RPMI8226 (cell line): Measurements from ENCODE around the gene SRPRB.

Experiments
- DNase-seq: peaks from one replicate; pipeline ENCODE4 v3.0.0-alpha.2; 2015

The SRPRB gene, protein sequence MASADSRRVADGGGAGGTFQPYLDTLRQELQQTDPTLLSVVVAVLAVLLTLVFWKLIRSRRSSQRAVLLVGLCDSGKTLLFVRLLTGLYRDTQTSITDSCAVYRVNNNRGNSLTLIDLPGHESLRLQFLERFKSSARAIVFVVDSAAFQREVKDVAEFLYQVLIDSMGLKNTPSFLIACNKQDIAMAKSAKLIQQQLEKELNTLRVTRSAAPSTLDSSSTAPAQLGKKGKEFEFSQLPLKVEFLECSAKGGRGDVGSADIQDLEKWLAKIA

GRCh38 chr3:133805702-133806475, at the start of gene SRPRB:
TSS of gene SRPRB (plus strand) at chr3:133805815. CDS start at chr3:133805849, 34 bp downstream.
- DNase-seq, result peak; percentile 97

- DNase-seq, result no peak
Measured at GRCh38 chr3:133756716-133757694, 48.6 kb upstream of the SRPRB start.

GRCh38 chr3:133757701-133758567, 47.7 kb upstream of the SRPRB start:
- DNase-seq, result no peak

DNA sequence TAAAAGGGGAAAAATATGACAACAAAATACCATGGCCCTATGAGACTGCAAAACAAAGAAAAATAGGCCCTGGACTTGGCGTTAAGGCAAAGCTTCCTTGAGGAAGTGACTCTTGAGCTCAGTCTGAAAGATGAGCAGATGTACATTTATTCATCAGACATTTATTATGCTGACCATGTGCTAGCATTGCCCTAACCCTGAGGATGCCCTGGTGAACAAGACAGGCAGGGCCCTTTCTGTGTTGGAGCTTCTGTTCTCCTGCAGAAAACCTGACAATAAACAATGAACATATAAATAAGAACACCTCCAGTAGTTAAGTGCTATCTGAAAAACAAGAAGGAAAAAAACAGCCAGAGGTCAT, 47.1 kb upstream of the SRPRB start:
- no peak for DNase-seq

DNA sequence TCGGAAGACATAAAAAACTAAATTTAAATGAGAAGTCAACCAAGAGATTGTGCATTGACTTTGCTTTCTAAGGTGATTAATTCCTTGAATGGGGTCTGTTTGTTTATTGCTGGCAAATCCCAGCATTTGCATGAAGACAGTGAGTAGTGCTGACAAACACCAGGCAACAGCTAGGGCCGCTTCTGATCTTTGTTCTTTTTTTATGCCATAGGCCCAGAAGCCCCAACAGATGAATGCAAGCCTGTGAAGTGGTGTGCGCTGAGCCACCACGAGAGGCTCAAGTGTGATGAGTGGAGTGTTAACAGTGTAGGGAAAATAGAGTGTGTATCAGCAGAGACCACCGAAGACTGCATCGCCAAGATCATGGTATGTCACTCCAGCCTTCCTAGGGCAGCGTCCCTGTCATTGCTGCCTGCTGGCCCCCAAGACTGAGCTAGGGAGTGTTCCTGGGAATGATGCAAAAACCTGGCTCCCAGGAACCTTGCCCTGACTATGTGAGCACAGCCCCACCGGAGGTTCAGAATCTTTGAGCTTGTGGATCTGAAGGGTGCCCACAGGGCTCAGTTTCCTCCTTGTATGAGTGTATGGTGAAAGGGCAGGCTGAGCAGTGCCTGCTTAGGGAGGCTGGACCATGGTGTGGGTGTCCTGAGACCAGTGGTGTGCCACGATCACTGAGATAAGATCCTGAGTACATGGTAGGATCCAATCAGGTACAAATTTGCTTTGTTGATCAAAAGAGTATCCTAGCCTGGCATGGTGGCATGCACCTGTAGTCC, 46.5 kb upstream of the SRPRB start:
- no peak for DNase-seq

GRCh38 chr3:133759740-133760305, 45.8 kb upstream of the SRPRB start:
- no peak for DNase-seq

DNA sequence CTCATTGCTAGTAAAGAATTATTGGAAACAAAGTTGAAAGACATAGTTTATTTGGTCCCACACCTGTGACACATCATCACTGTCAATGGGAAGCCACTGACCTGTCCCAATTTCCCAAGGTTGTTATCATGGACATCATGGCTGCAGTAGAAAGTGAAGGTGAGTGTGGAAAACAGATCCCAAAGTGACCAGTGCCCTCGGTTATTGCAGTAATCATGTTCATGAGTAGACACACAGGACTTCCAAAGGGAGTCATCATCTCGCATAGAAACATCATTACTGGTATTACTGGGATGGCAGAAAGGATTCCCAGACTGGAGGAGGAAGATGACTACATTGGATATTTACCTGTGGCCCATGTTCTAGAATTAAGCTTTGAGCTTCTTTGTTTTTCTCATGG, 44.7 kb upstream of the SRPRB start:
- DNase-seq, result no peak

DNA sequence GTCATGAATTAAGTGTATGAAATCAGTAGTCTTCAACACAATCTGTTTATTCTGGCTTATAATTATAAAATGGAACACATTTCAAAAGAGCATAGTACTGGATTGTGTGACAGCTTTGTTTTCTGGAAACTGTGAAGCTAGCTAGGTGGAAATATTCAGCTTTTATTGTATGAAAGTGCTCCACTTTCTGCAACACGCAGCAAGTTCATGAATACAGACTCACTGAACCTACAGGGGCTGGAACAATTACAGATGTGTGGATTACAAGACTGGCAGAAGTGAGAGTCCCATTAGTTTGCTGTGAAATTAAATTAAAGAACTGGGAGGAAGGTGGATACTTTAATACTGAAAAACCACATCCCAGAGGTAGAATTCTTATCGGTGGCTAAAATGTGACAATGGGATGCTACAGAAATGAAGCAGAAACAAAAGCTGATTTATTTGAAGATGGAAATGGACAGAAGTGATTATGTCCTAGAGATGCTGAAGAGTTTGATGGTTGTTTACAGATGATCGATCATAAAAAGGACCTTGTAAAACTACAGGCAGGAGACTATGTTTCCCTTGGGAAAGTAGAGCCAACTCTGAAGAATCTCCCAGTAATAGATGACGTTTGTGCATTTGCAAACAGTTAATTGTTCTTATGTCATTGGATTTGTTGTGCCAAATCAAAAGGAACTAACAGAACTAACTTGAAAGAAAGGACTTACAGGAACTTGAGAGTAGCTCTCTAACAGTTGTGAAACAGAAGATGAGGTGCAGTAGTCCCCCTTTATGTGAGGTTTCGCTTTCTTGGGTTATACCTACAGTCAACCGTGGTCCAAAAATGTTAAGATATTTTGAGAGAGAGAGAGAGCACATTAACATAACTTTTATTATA, 43.8 kb upstream of the SRPRB start:
- no peak for DNase-seq

DNA sequence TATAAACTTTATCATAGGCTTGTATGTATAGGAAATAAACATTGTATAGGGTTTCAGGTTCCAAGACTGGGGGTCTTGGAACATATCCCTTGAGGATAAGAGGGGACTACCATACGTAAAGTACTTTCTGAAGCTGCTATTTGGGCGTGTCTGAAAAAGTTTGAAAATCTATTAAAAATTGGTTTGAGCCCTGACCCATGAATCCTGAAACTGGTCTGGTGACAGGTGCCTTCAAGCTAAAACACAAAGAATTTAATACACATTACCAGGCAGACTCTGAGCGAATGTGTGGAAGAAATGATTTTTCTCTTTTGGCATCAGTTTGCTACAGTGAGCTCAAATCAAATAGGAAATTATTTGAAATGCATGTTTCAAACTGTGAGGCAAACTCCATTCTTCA, 43.1 kb upstream of the SRPRB start:
- no peak for DNase-seq

GRCh38 chr3:133763797-133764683, 41.6 kb upstream of the SRPRB start:
- no peak for DNase-seq

DNA sequence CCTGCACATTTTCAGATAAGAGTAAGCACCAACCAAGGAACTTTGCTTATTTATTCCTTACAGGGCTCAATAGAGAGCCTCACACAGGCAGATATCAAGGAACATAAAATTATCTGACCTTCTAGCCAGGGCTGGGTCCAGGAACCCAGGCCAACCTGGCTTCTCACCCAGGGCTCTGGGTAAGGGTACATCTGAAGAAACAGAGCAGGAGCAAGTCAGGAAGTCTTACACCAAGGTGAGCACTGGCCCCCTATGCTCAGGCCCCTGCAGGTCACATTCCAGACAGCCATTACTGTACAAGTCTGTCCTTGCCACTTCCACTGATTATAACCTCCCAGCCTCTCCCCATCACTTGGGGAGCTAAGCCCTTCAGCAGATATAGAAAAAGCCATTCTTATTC, 40.4 kb upstream of the SRPRB start:
- DNase-seq, result no peak

- DNase-seq, result no peak
Measured at GRCh38 chr3:133767607-133768006, 38.0 kb upstream of the SRPRB start.

DNA sequence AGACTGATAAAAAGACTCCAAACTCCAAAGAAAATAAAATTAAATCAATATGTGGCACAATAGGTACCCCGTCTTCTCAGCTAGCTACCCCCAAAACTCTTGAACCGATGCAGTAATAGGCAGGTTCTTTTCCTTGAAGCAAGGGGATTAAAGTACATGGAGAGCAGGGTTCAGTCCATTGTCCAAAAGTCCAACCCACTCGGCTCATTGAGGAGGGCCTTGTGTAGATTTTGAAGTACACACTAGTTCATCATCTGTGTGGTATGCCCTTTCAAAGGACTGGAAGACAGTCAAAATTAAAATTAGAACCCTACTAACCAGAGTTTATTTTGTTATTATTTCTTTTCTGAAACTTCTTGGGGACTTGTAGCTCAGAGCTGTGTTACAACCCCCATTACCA, 36.1 kb upstream of the SRPRB start:
- no peak for DNase-seq

DNA sequence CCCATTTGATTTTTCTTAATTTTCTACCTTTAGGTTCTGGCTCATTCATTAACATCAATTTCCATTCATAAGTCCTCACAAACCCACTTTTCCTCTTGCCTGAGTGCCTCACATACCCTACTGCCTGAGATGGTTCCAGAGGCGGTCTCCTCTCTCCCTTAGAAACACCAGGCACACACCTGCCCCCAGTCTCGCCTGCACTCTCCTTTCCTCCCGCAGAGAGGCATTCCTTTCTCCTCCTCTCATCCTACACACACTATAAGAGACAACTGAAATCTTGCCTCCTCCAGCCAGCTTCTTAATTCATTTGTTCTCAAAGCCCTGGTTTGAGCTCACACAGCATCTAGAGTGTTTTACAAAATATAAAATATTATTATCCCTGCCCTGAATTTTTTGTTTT, 31.9 kb upstream of the SRPRB start:
- DNase-seq, result no peak

- DNase-seq, result no peak
Measured at GRCh38 chr3:133775309-133775708, 30.3 kb upstream of the SRPRB start.

- DNase-seq, result no peak
Measured at GRCh38 chr3:133775835-133776234, 29.8 kb upstream of the SRPRB start.

- no peak for DNase-seq
Measured at GRCh38 chr3:133776794-133777438, 28.7 kb upstream of the SRPRB start.

DNA sequence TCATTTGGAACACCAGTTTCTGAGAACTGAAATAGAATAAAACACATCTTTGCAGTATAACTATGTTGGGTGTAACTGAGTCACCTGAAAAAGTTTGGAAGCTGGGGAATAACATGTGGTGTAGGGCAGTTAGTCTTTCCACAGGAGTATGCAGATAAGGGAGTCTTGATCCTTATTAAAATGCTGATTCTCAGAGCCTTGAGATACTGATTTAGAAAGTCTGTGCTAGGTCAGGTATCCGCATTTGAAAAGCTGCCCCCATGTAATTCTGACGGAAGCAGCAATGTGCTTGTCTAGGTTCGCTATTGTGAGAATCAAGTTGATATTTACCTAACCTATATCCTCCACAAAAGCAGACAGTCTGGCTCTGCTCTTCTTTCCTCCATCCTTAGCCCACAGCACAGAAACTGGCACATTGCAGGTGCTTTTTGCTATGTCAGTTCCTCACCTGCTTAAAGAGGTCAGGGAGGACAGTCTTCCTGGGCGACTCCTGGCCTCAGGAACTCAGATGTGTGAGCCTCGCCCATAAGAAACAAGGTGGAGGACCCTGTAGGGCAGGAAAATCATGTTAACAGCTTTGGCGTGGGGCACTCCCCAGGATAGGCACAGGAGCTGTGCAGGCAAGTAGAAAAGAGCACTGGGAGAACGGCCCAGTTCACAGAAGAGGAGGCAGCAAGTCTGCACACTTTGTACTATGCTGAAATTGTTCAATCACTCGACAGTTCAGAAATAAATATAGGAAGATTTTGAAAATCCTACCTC, 27.6 kb upstream of the SRPRB start:
- no peak for DNase-seq
